HepG2 (cell line): ENCODE results near the gene FGA. TPM values are rescaled to one million over a fixed set of nuclear protein-coding genes. Genes with fewer than 3 reads are reported as not detected.

Source experiments
- CEBPG ChIP-seq: IDR thresholded peaks from 2 replicates; pipeline ENCODE4 v1.6.1; 2016
- GATAD2A ChIP-seq: IDR thresholded peaks from 2 replicates; pipeline ENCODE4 v1.6.1; 2016
- HIVEP1 ChIP-seq: sonication (generic); formaldehyde crosslinking; IDR thresholded peaks from 2 replicates; pipeline ENCODE4 v1.4.0; 2020; ENCODE audit warnings: mild to moderate bottlenecking, missing genetic modification reagents
- HNRNPL ChIP-seq: fragments of 200-400 bp; formaldehyde crosslinking; IDR thresholded peaks from 2 replicates; pipeline ENCODE4 v1.6.1; 2017; ENCODE audit warnings: mild to moderate bottlenecking, low read depth, low read length
- IKZF5 ChIP-seq: IDR thresholded peaks from 2 replicates; pipeline ENCODE4 v1.6.1; 2018; ENCODE audit warnings: missing genetic modification reagents, mild to moderate bottlenecking, missing compliant biosample characterization
- KLF11 ChIP-seq: IDR thresholded peaks from 2 replicates; pipeline ENCODE4 v1.6.1; 2016; ENCODE audit warnings: missing compliant biosample characterization
- MAZ ChIP-seq, 2 experiments: sonication (generic) in 1 of 2; formaldehyde crosslinking in 1 of 2; IDR thresholded peaks; 2 replicates each; pipeline versions ENCODE4 v1.5.0 to v1.6.1; 2012 to 2020; ENCODE audit warnings: low read depth in 2 of 2, mild to moderate bottlenecking in 2 of 2, borderline replicate concordance in 1 of 2, improper control_type of control experiment in 1 of 2, low read length in 1 of 2, missing genetic modification reagents in 1 of 2, moderate library complexity in 1 of 2
- MIER3 ChIP-seq: IDR thresholded peaks from 2 replicates; pipeline ENCODE4 v1.6.1; 2016; ENCODE audit warnings: missing compliant biosample characterization, borderline replicate concordance
- MIXL1 ChIP-seq: IDR thresholded peaks from 2 replicates; pipeline ENCODE4 v1.6.1; 2016
- MTF1 ChIP-seq: sonication (generic); formaldehyde crosslinking; IDR thresholded peaks from 2 replicates; pipeline ENCODE4 v1.5.0; 2020; ENCODE audit warnings: missing genetic modification reagents
- NBN ChIP-seq: fragments of 450-650 bp; conservative IDR thresholded peaks from 2 replicates; pipeline ENCODE4 v1.6.1; 2017
- NFKB2 ChIP-seq: sonication (generic); formaldehyde crosslinking; IDR thresholded peaks from 2 replicates; pipeline ENCODE4 v1.4.0; 2020; ENCODE audit warnings: missing genetic modification reagents, borderline replicate concordance
- NKX3-1 ChIP-seq: sonication (generic); formaldehyde crosslinking; IDR thresholded peaks from 2 replicates; pipeline ENCODE4 v1.5.0; 2020; ENCODE audit warnings: missing genetic modification reagents
- NR2F2 ChIP-seq: IDR thresholded peaks from 2 replicates; pipeline ENCODE4 v1.6.1; 2012; ENCODE audit warnings: low read depth, inconsistent platforms, borderline replicate concordance
- SRY ChIP-seq: sonication (generic); formaldehyde crosslinking; IDR thresholded peaks from 2 replicates; pipeline ENCODE4 v1.8.0; 2022; ENCODE audit warnings: mild to moderate bottlenecking, missing genetic modification reagents
- TAF1 ChIP-seq: sonication (generic); formaldehyde crosslinking; IDR thresholded peaks from 2 replicates; pipeline ENCODE4 v1.4.0; 2020; ENCODE audit warnings: missing genetic modification reagents
- TFDP1 ChIP-seq: IDR thresholded peaks from 2 replicates; pipeline ENCODE4 v1.6.1; 2016; ENCODE audit warnings: missing compliant biosample characterization, missing genetic modification reagents, borderline replicate concordance
- ZBTB7A ChIP-seq: sonication (generic); formaldehyde crosslinking; IDR thresholded peaks from 2 replicates; pipeline ENCODE4 v1.8.0; 2022; ENCODE audit warnings: mild to moderate bottlenecking, missing genetic modification reagents
- ZFYVE20 ChIP-seq: sonication (generic); formaldehyde crosslinking; IDR thresholded peaks from 2 replicates; pipeline ENCODE4 v1.8.0; 2023; ENCODE audit warnings: low read depth, mild to moderate bottlenecking, moderate library complexity, missing genetic modification reagents, borderline replicate concordance
- ZNF136 ChIP-seq: sonication (generic); formaldehyde crosslinking; IDR thresholded peaks from 2 replicates; pipeline ENCODE4 v1.8.1; 2022; ENCODE audit warnings: low read depth, mild to moderate bottlenecking, moderate library complexity, missing genetic modification reagents
- ZNF138 ChIP-seq: sonication (generic); formaldehyde crosslinking; IDR thresholded peaks from 2 replicates; pipeline ENCODE4 v1.5.0; 2020; ENCODE audit warnings: mild to moderate bottlenecking, low read depth, missing genetic modification reagents
- ZNF205 ChIP-seq: IDR thresholded peaks from 2 replicates; pipeline ENCODE4 v1.6.1; 2018; ENCODE audit warnings: missing biosample characterization, missing genetic modification reagents
- ZNF234 ChIP-seq: sonication (generic); formaldehyde crosslinking; conservative IDR thresholded peaks from 2 replicates; pipeline ENCODE4 v1.5.1; 2020; ENCODE audit warnings: mild to moderate bottlenecking, missing genetic modification reagents
- ZNF253 ChIP-seq: sonication (generic); formaldehyde crosslinking; IDR thresholded peaks from 2 replicates; pipeline ENCODE4 v1.8.0; 2022; ENCODE audit warnings: mild to moderate bottlenecking, missing genetic modification reagents, borderline replicate concordance
- ZNF652 ChIP-seq: IDR thresholded peaks from 2 replicates; pipeline ENCODE4 v1.6.1; 2016; ENCODE audit warnings: low read depth, borderline replicate concordance
- ZNF691 ChIP-seq: sonication (generic); formaldehyde crosslinking; IDR thresholded peaks from 2 replicates; pipeline ENCODE4 v1.4.0; 2020; ENCODE audit warnings: missing genetic modification reagents, low read depth, mild to moderate bottlenecking, borderline replicate concordance
- ZNF709 ChIP-seq: sonication (generic); formaldehyde crosslinking; IDR thresholded peaks from 2 replicates; pipeline ENCODE4 v1.5.0; 2020; ENCODE audit warnings: mild to moderate bottlenecking, missing genetic modification reagents
- ZNF772 ChIP-seq: sonication (generic); formaldehyde crosslinking; IDR thresholded peaks from 2 replicates; pipeline ENCODE4 v1.5.0; 2020; ENCODE audit warnings: mild to moderate bottlenecking, missing genetic modification reagents
- ZNF800 ChIP-seq: sonication (generic); formaldehyde crosslinking; IDR thresholded peaks from 2 replicates; pipeline ENCODE4 v1.4.0; 2020; ENCODE audit warnings: missing genetic modification reagents
- ZSCAN9 ChIP-seq: IDR thresholded peaks from 2 replicates; pipeline ENCODE4 v1.6.1; 2016; ENCODE audit warnings: borderline replicate concordance
- polyA plus RNA-seq, 8 experiments: library from polyadenylated mRNA; depleted of rRNA in 3 of 8; stranded (reverse) in 7 of 8; unstranded in 1 of 8; fragments of >200 nt; fragmentation: Illumina TruSeq in 4 of 8; extraction: Trizol in 4 of 8; gene quantifications; 2 replicates each; pipeline versions ENCODE4 v1.2.1 to v1.2.3, GENCODE V29; 2011 to 2016; ENCODE audit warnings: low read depth in 4 of 8, missing spikeins in 1 of 8, mixed read lengths in 1 of 8; ENCODE audit not compliant: insufficient read depth in 1 of 8
- total RNA-seq, 5 experiments: library from RNA; depleted of rRNA; stranded (reverse); fragments of >200 nt; fragmentation: Illumina TruSeq; extraction: Trizol; gene quantifications; 2 replicates each; pipeline ENCODE4 v1.2.3, GENCODE V29; 2016; ENCODE audit warnings: low read depth in 1 of 5

FGA gene
- total and polyA plus RNA-seq, 2 of the 13 experiments (the other 11 are each of a cell fraction or from before 2014, with no cell fraction given): 640 to 1,523 TPM

GRCh38 chr4:154577324-154577723, 13.2 kb downstream of the FGA start (continued):
- TF ChIP-seq TFDP1 (CRISPR knock-in tag) (peak; percentile 27; the same call in 1 of the 2 replicates), ZFYVE20 (CRISPR knock-in tag) (no peak), MIER3 (CRISPR knock-in tag) (peak; percentile 85; the same call in 1 of the 2 replicates), HNRNPL (no peak), IKZF5 (CRISPR knock-in tag) (peak; percentile 63), ZNF138 (no peak), NR2F2 (peak; percentile 96), SRY (CRISPR knock-in tag) (no peak), MIXL1 (CRISPR knock-in tag) (peak; percentile 75), ZNF253 (CRISPR knock-in tag) (no peak), MAZ (IDR thresholded peaks at IDR 0.05; ENCODE audit: borderline replicate concordance, low read depth, low read length) (no peak), MAZ (CRISPR knock-in tag; IDR thresholded peaks at IDR 0.05; ENCODE audit: low read depth) (peak; percentile 35; the same call in 1 of the 2 replicates), ZNF205 (peak; percentile 76; the same call in 1 of the 2 replicates), HIVEP1 (CRISPR knock-in tag) (no peak), MTF1 (CRISPR knock-in tag) (no peak), ZNF691 (no peak), CEBPG (CRISPR knock-in tag) (peak; percentile 97), ZNF709 (no peak), ZSCAN9 (peak; percentile 66; the same call in 1 of the 2 replicates), NFKB2 (CRISPR knock-in tag) (no peak), ZBTB7A (CRISPR knock-in tag) (no peak), KLF11 (CRISPR knock-in tag) (no peak), GATAD2A (CRISPR knock-in tag) (peak; percentile 98), ZNF136 (0 out of 2 replicates have a peak, but pooled peaks have one; percentile 55), ZNF234 (CRISPR knock-in tag) (no peak), ZNF652 (CRISPR knock-in tag) (peak; percentile 28; the same call in 1 of the 2 replicates), NBN (no peak), ZNF800 (CRISPR knock-in tag) (no peak), NKX3-1 (0 out of 2 replicates have a peak, but pooled peaks have one; percentile 76), ZNF772 (peak; percentile 77), TAF1 (CRISPR knock-in tag) (no peak)
